ENCODE measurements around the gene CARMIL3.
A peak's percentile ranks its signal among the peaks of the same experiment; 100 is the strongest.

CARMIL3 gene

GRCh38 chr14:24071144-24071697 lies 19.4 kb downstream of the CARMIL3 start, which contains the start of gene CPNE6:
TSS of gene CPNE6 (plus strand) at chr14:24071562. CDS start at chr14:24072937, 1,375 bp downstream.
- peak in 1 of 2 experiments; percentile 37 for DNase-seq (ENCODE audit: low read depth in 1 of 2, low spot score in 1 of 2)
- Histone ChIP-seq H3K27ac (replicated peaks) (no peak within 1 kb of the TSS), H3K4me3 (replicated peaks; ENCODE audit: insufficient read depth, low read length) (no peak within 1 kb of the TSS), H3K27me3 (ENCODE audit: insufficient read depth, poor library complexity, severe bottlenecking) (no peaks in the 10 kb centered on the region)
- TF ChIP-seq REST (IDR thresholded peaks at IDR 0.05; ENCODE audit: insufficient replicate concordance, low read depth) (no peak), POLR2AphosphoS5 (IDR thresholded peaks at IDR 0.05; ENCODE audit: low read depth) (no peak), SPI1 (IDR thresholded peaks at IDR 0.05; ENCODE audit: borderline replicate concordance, low read depth) (no peak), GABPA (IDR thresholded peaks at IDR 0.05; ENCODE audit: low read depth) (no peak), CTCF (IDR thresholded peaks at IDR 0.05; ENCODE audit: insufficient read depth, low read length) (no peak)

- no peak for DNase-seq (ENCODE audit: low read depth in 1 of 2, low spot score in 1 of 2)
- H3K27me3 ChIP-seq (ENCODE audit: insufficient read depth, poor library complexity, severe bottlenecking), result no peaks in the 10 kb centered on the region
- no peak overlapping the region for H3K4me3 ChIP-seq (replicated peaks; ENCODE audit: insufficient read depth, low read length)
- no peak for TF ChIP-seq SPI1 (IDR thresholded peaks at IDR 0.05; ENCODE audit: borderline replicate concordance, low read depth)
- no peak for TF ChIP-seq REST (IDR thresholded peaks at IDR 0.05; ENCODE audit: insufficient replicate concordance, low read depth)
- no peak for TF ChIP-seq GABPA (IDR thresholded peaks at IDR 0.05; ENCODE audit: low read depth)
- H3K27ac ChIP-seq (replicated peaks), result no peak overlapping the region
These were observed 20.1 kb downstream of the CARMIL3 start for GRCh38 chr14:24071836-24072430.

- H3K27me3 ChIP-seq (ENCODE audit: insufficient read depth, poor library complexity, severe bottlenecking), result no peaks in the 10 kb centered on the region
- TF ChIP-seq CTCF (IDR thresholded peaks at IDR 0.05; ENCODE audit: insufficient read depth, low read length), result no peak
- TF ChIP-seq REST (IDR thresholded peaks at IDR 0.05; ENCODE audit: insufficient replicate concordance, low read depth), result no peak
- no peak for TF ChIP-seq GABPA (IDR thresholded peaks at IDR 0.05; ENCODE audit: low read depth)
- no peak for TF ChIP-seq POLR2AphosphoS5 (IDR thresholded peaks at IDR 0.05; ENCODE audit: low read depth)
- no peak for TF ChIP-seq SPI1 (IDR thresholded peaks at IDR 0.05; ENCODE audit: borderline replicate concordance, low read depth)
- no peak for DNase-seq (ENCODE audit: low read depth in 1 of 2, low spot score in 1 of 2)
- no peak overlapping the region for H3K4me3 ChIP-seq (replicated peaks; ENCODE audit: insufficient read depth, low read length)
- H3K27ac ChIP-seq (replicated peaks), result no peak overlapping the region
These were observed 20.6 kb downstream of the CARMIL3 start for GRCh38 chr14:24072436-24072835.
